Stomach (tissue), 9 donors: Measurements from ENCODE around the gene ROBO1. TPM values are rescaled to one million over a fixed set of nuclear protein-coding genes. Genes with fewer than 3 reads are reported as not detected.

ENCODE experiments used
- DNase-seq, 2 donors: peaks; one replicate each; pipeline versions ENCODE4 v3.0.0 to v3.0.0-alpha.2; 2013 to 2019
- H3K27ac ChIP-seq, 5 donors: fragments of 200-600 bp in 4 of 5; sonication (generic) in 4 of 5; one replicate each; pipeline ENCODE4 v1.5.1; 2013 to 2019; ENCODE audit warnings: mild to moderate bottlenecking in 1 of 5, moderate library complexity in 1 of 5
- H3K27me3 ChIP-seq, 3 donors: fragments of 200-600 bp; sonication (generic); one replicate each; pipeline ENCODE4 v1.5.1; 2017 to 2019; ENCODE audit warnings: mixed run types in 1 of 3
- H3K36me3 ChIP-seq, 4 donors: fragments of 200-600 bp; sonication (generic); 1 replicate in 3 of 4; 2 replicates in 1 of 4; pipeline ENCODE4 v1.5.1; 2016 to 2019
- H3K4me1 ChIP-seq, 4 donors: fragments of 200-600 bp; sonication (generic); one replicate each; pipeline ENCODE4 v1.5.1; 2016 to 2019
- H3K4me3 ChIP-seq, 4 donors: fragments of 200-600 bp; sonication (generic) in 3 of 4; one replicate each; pipeline ENCODE4 v1.5.1; 2016 to 2019; ENCODE audit warnings: mild to moderate bottlenecking in 1 of 4
- H3K9me3 ChIP-seq, 4 donors: fragments of 200-600 bp; sonication (generic); one replicate each; pipeline ENCODE4 v1.5.1; 2016 to 2019
- CTCF ChIP-seq, 7 experiments: fragments of 450-650 bp in 4 of 7; fragments of 200-600 bp in 3 of 7; sonication (generic) in 3 of 7; IDR thresholded peaks; one replicate each; pipeline ENCODE4 v1.5.1; 2016 to 2019; ENCODE audit warnings: antibody characterized with exemption in 7 of 7, control low read depth in 2 of 7, mild to moderate bottlenecking in 1 of 7
- EP300 ChIP-seq: sonication (generic); formaldehyde crosslinking; IDR thresholded peaks from one replicate; pipeline ENCODE4 v1.6.1; 2017; ENCODE audit warnings: antibody characterized with exemption
- POLR2A ChIP-seq, 4 donors: fragments of 450-650 bp; IDR thresholded peaks; one replicate each; pipeline ENCODE4 v1.6.1; 2016; ENCODE audit warnings: antibody characterized with exemption in 4 of 4, control low read depth in 2 of 4, mild to moderate bottlenecking in 1 of 4, moderate library complexity in 1 of 4
- POLR2AphosphoS5 ChIP-seq, 3 donors: sonication (generic); formaldehyde crosslinking; IDR thresholded peaks; one replicate each; pipeline ENCODE4 v1.6.1; 2016; ENCODE audit warnings: antibody characterized with exemption in 3 of 3
- WGBS, 5 donors: extraction: QIAGEN DNeasy Blood & Tissue Kit in 3 of 5; methylation state at CpG; one replicate each; pipeline versions ENCODE4 v1.1.5 to v1.1.7; 2013 to 2018; 5-methylcytosine and 5-hydroxymethylcytosine counted together
- intact Hi-C: fragments of 100-400 bp; cut with DNase I; formaldehyde crosslinking; loops from one replicate; pipeline ENCODE4 v1.15.1; 2023; ENCODE audit warnings: low total_unique reads
- polyA plus RNA-seq, 3 donors: library from polyadenylated mRNA; stranded (reverse); fragments of 200-250 nt; gene quantifications; one replicate each; pipeline ENCODE4 v1.2.3, GENCODE V29; 2013
- total RNA-seq, 5 donors: library from RNA; depleted of rRNA; stranded (reverse); fragments of >200 nt; gene quantifications; one replicate each; pipeline versions ENCODE4 v1.1.0 to v1.2.3, GENCODE V29; 2014 to 2016
- donor health status: healthy with polysubstance abuse.
- donor health status: Bipolar disorder and iron deficiency.
- donor health status: healthy.

ROBO1 gene
- total and polyA plus RNA-seq, 8 donors: 2.0 to 174 (median 4.5) TPM

- Histone ChIP-seq H3K4me3 (no peak overlapping the region), H3K36me3 (no peaks in the 10 kb centered on the region), H3K27me3 (no peaks in the 10 kb centered on the region), H3K4me1 (no peaks in the 10 kb centered on the region), H3K27ac (no peak overlapping the region), H3K9me3 (no peaks in the 10 kb centered on the region)
- no peak for DNase-seq
- intact Hi-C loops: no loop called here
- 83 to 91% (median 87%) methylated on average over 3 of the region's 3 CpGs for WGBS, 5 donors
- no peak for TF ChIP-seq POLR2A (IDR thresholded peaks at IDR 0.05)
- TF ChIP-seq EP300: no peak
- TF ChIP-seq POLR2AphosphoS5 (IDR thresholded peaks at IDR 0.05): no peak
- no peak for TF ChIP-seq CTCF (IDR thresholded peaks at IDR 0.05)
Observed at GRCh38 chr3:78905700-78906099, 862.1 kb downstream of the ROBO1 start.

- intact Hi-C loops: no loop called here
- H3K4me3 ChIP-seq: no peak overlapping the region
- TF ChIP-seq CTCF (IDR thresholded peaks at IDR 0.05) (no peak), POLR2AphosphoS5 (IDR thresholded peaks at IDR 0.05) (no peak), EP300 (no peak), POLR2A (IDR thresholded peaks at IDR 0.05) (no peak)
- no peaks in the 10 kb centered on the region for H3K9me3 ChIP-seq
- no peaks in the 10 kb centered on the region for H3K27me3 ChIP-seq
- no peaks in the 10 kb centered on the region for H3K36me3 ChIP-seq
- DNase-seq: no peak
- 88 to 94% (median 94%) methylated on average over 1 of the region's 1 CpG for WGBS, 5 donors
- no peaks in the 10 kb centered on the region for H3K4me1 ChIP-seq
- H3K27ac ChIP-seq: no peak overlapping the region
Observed at GRCh38 chr3:78901544-78901943, 866.3 kb downstream of the ROBO1 start.

DNA sequence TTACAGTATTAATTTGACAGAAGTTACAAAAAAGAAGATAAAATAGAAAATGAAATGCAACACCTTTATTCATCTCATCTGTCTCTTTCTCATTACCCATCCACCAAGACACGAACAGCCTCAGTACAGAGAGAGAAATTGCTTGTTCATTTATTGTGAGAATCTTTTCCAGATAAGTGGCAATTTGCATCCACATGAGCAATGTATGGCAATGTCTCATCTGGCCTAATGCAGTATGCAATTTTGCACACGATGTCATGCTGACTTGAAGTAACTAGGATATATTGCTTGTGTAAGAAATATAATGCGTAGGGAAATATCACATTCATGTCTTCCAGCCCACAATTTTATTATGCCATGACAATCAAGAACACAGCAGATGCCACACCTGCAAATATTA lies 866.9 kb downstream of the ROBO1 start:
- Histone ChIP-seq H3K27ac (no peak overlapping the region), H3K27me3 (no peaks in the 10 kb centered on the region), H3K9me3 (no peaks in the 10 kb centered on the region), H3K4me1 (no peaks in the 10 kb centered on the region), H3K4me3 (no peak overlapping the region), H3K36me3 (no peaks in the 10 kb centered on the region)
- WGBS, 5 donors: 81 to 94% (median 88%) methylated on average over 3 of the region's 3 CpGs
- no peak for TF ChIP-seq POLR2A (IDR thresholded peaks at IDR 0.05)
- TF ChIP-seq CTCF (IDR thresholded peaks at IDR 0.05): no peak
- TF ChIP-seq EP300: no peak
- no peak for TF ChIP-seq POLR2AphosphoS5 (IDR thresholded peaks at IDR 0.05)
- intact Hi-C loops: no loop called here
- no peak for DNase-seq

- WGBS, 5 donors: 84 to 95% (median 91%) methylated on average over 1 of the region's 1 CpG
- no peak for TF ChIP-seq POLR2A (IDR thresholded peaks at IDR 0.05)
- no peak for TF ChIP-seq POLR2AphosphoS5 (IDR thresholded peaks at IDR 0.05)
- TF ChIP-seq EP300: no peak
- no peak for TF ChIP-seq CTCF (IDR thresholded peaks at IDR 0.05)
- H3K9me3 ChIP-seq: no peaks in the 10 kb centered on the region
- H3K27ac ChIP-seq: no peak overlapping the region
- H3K36me3 ChIP-seq: no peaks in the 10 kb centered on the region
- intact Hi-C loops: no loop called here
- no peak for DNase-seq
- no peak overlapping the region for H3K4me3 ChIP-seq
- H3K27me3 ChIP-seq: no peaks in the 10 kb centered on the region
- H3K4me1 ChIP-seq: no peaks in the 10 kb centered on the region
Observed at GRCh38 chr3:78900426-78900825, 867.4 kb downstream of the ROBO1 start.
